Measurements from ENCODE around the gene KLRF1. TPM values are rescaled to one million over a fixed set of nuclear protein-coding genes. Genes with fewer than 3 reads are reported as not detected.

Gene KLRF1
- polyA plus RNA-seq, 1 donor from 2014 or later, result not detected

- Histone ChIP-seq H3K36me3 (ENCODE audit: insufficient read depth, low read length) (no peaks in the 10 kb centered on the region), H3K79me2 (replicated peaks; ENCODE audit: insufficient read depth, low read length) (no peaks in the 10 kb centered on the region), H3K9ac (ENCODE audit: low read length) (no peak overlapping the region), H3K9me3 (ENCODE audit: low read length) (peaks cover 2% of the 10 kb centered on the region), H3K9me2 (ENCODE audit: insufficient read depth, low read length) (no peaks in the 10 kb centered on the region), H3K4me3 (ENCODE audit: low read length) (no peak overlapping the region), H3K27me3 (ENCODE audit: insufficient read depth, low read depth, low read length) (no peaks in the 10 kb centered on the region), H3K27ac (ENCODE audit: low read length) (no peak overlapping the region), H3F3A (ENCODE audit: insufficient read depth, low read length, poor library complexity, severe bottlenecking) (no peaks in the 10 kb centered on the region), H4K20me1 (ENCODE audit: insufficient read depth) (no peaks in the 10 kb centered on the region), H2AFZ (ENCODE audit: low read depth, low read length) (no peak overlapping the region), H3K4me2 (ENCODE audit: low read length) (no peak overlapping the region)
- no peak for TF ChIP-seq EP300 (conservative IDR thresholded peaks at IDR 0.05; ENCODE audit: poor library complexity, severe bottlenecking)
- TF ChIP-seq, protein P1, sequence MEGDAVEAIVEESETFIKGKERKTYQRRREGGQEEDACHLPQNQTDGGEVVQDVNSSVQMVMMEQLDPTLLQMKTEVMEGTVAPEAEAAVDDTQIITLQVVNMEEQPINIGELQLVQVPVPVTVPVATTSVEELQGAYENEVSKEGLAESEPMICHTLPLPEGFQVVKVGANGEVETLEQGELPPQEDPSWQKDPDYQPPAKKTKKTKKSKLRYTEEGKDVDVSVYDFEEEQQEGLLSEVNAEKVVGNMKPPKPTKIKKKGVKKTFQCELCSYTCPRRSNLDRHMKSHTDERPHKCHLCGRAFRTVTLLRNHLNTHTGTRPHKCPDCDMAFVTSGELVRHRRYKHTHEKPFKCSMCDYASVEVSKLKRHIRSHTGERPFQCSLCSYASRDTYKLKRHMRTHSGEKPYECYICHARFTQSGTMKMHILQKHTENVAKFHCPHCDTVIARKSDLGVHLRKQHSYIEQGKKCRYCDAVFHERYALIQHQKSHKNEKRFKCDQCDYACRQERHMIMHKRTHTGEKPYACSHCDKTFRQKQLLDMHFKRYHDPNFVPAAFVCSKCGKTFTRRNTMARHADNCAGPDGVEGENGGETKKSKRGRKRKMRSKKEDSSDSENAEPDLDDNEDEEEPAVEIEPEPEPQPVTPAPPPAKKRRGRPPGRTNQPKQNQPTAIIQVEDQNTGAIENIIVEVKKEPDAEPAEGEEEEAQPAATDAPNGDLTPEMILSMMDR (IDR thresholded peaks at IDR 0.05; ENCODE audit: poor library complexity, severe bottlenecking), result no peak
- TF ChIP-seq, protein P2, sequence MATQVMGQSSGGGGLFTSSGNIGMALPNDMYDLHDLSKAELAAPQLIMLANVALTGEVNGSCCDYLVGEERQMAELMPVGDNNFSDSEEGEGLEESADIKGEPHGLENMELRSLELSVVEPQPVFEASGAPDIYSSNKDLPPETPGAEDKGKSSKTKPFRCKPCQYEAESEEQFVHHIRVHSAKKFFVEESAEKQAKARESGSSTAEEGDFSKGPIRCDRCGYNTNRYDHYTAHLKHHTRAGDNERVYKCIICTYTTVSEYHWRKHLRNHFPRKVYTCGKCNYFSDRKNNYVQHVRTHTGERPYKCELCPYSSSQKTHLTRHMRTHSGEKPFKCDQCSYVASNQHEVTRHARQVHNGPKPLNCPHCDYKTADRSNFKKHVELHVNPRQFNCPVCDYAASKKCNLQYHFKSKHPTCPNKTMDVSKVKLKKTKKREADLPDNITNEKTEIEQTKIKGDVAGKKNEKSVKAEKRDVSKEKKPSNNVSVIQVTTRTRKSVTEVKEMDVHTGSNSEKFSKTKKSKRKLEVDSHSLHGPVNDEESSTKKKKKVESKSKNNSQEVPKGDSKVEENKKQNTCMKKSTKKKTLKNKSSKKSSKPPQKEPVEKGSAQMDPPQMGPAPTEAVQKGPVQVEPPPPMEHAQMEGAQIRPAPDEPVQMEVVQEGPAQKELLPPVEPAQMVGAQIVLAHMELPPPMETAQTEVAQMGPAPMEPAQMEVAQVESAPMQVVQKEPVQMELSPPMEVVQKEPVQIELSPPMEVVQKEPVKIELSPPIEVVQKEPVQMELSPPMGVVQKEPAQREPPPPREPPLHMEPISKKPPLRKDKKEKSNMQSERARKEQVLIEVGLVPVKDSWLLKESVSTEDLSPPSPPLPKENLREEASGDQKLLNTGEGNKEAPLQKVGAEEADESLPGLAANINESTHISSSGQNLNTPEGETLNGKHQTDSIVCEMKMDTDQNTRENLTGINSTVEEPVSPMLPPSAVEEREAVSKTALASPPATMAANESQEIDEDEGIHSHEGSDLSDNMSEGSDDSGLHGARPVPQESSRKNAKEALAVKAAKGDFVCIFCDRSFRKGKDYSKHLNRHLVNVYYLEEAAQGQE (IDR thresholded peaks at IDR 0.05; ENCODE audit: borderline replicate concordance), result no peak
These were observed 37.8 kb downstream of the KLRF1 start for GRCh38 chr12:9864913-9865675.

- TF ChIP-seq RAD21 (conservative IDR thresholded peaks at IDR 0.05), result no peak
- no peak for TF ChIP-seq TAF1 (IDR thresholded peaks at IDR 0.05; ENCODE audit: low read depth)
- TF ChIP-seq MXI1 (conservative IDR thresholded peaks at IDR 0.05; ENCODE audit: poor library complexity, severe bottlenecking), result no peak
- TF ChIP-seq, protein P1 (IDR thresholded peaks at IDR 0.05; ENCODE audit: poor library complexity, severe bottlenecking), result no peak
- TF ChIP-seq, protein P2 (IDR thresholded peaks at IDR 0.05; ENCODE audit: borderline replicate concordance), result no peak
- TF ChIP-seq POLR2AphosphoS5 (IDR thresholded peaks at IDR 0.05), result no peak
- TF ChIP-seq SMC3 (conservative IDR thresholded peaks at IDR 0.05; ENCODE audit: poor library complexity), result no peak
- TF ChIP-seq EP300 (conservative IDR thresholded peaks at IDR 0.05; ENCODE audit: poor library complexity, severe bottlenecking), result no peak
- no peak for TF ChIP-seq EZH2 (IDR thresholded peaks at IDR 0.05; ENCODE audit: borderline replicate concordance, insufficient read depth, low read length, poor library complexity, severe bottlenecking)
- Histone ChIP-seq H3K9me3 (ENCODE audit: low read length) (peaks cover 2% of the 10 kb centered on the region), H3K9ac (ENCODE audit: low read length) (no peak overlapping the region), H3K27ac (ENCODE audit: low read length) (no peak overlapping the region), H4K20me1 (ENCODE audit: insufficient read depth) (no peaks in the 10 kb centered on the region), H3K27me3 (ENCODE audit: insufficient read depth, low read depth, low read length) (no peaks in the 10 kb centered on the region), H3F3A (ENCODE audit: insufficient read depth, low read length, poor library complexity, severe bottlenecking) (no peaks in the 10 kb centered on the region), H3K79me2 (replicated peaks; ENCODE audit: insufficient read depth, low read length) (no peaks in the 10 kb centered on the region), H2AFZ (ENCODE audit: low read depth, low read length) (no peak overlapping the region), H3K36me3 (ENCODE audit: insufficient read depth, low read length) (no peaks in the 10 kb centered on the region), H3K4me3 (ENCODE audit: low read length) (no peak overlapping the region), H3K4me2 (ENCODE audit: low read length) (no peak overlapping the region), H3K9me2 (ENCODE audit: insufficient read depth, low read length) (no peaks in the 10 kb centered on the region)
These were observed 39.6 kb downstream of the KLRF1 start for GRCh38 chr12:9866860-9867269.

Measured in neural cell (in vitro differentiated cells).